Stomach (tissue), 9 donors: ENCODE measurements around the gene NXPH2. TPM values are rescaled to one million over a fixed set of nuclear protein-coding genes. Genes with fewer than 3 reads are reported as not detected.

Experiments used
- DNase-seq, 2 donors: peaks; one replicate each; pipeline versions ENCODE4 v3.0.0 to v3.0.0-alpha.2; 2013 to 2019
- H3K27ac ChIP-seq, 5 donors: fragments of 200-600 bp in 4 of 5; sonication (generic) in 4 of 5; one replicate each; pipeline ENCODE4 v1.5.1; 2013 to 2019; ENCODE audit warnings: mild to moderate bottlenecking in 1 of 5, moderate library complexity in 1 of 5
- H3K27me3 ChIP-seq, 3 donors: fragments of 200-600 bp; sonication (generic); one replicate each; pipeline ENCODE4 v1.5.1; 2017 to 2019; ENCODE audit warnings: mixed run types in 1 of 3
- H3K36me3 ChIP-seq, 4 donors: fragments of 200-600 bp; sonication (generic); 1 replicate in 3 of 4; 2 replicates in 1 of 4; pipeline ENCODE4 v1.5.1; 2016 to 2019
- H3K4me1 ChIP-seq, 4 donors: fragments of 200-600 bp; sonication (generic); one replicate each; pipeline ENCODE4 v1.5.1; 2016 to 2019
- H3K4me3 ChIP-seq, 4 donors: fragments of 200-600 bp; sonication (generic) in 3 of 4; one replicate each; pipeline ENCODE4 v1.5.1; 2016 to 2019; ENCODE audit warnings: mild to moderate bottlenecking in 1 of 4
- H3K9me3 ChIP-seq, 4 donors: fragments of 200-600 bp; sonication (generic); one replicate each; pipeline ENCODE4 v1.5.1; 2016 to 2019
- CTCF ChIP-seq, 7 experiments: fragments of 450-650 bp in 4 of 7; fragments of 200-600 bp in 3 of 7; sonication (generic) in 3 of 7; IDR thresholded peaks; one replicate each; pipeline ENCODE4 v1.5.1; 2016 to 2019; ENCODE audit warnings: antibody characterized with exemption in 7 of 7, control low read depth in 2 of 7, mild to moderate bottlenecking in 1 of 7
- EP300 ChIP-seq: sonication (generic); formaldehyde crosslinking; IDR thresholded peaks from one replicate; pipeline ENCODE4 v1.6.1; 2017; ENCODE audit warnings: antibody characterized with exemption
- POLR2A ChIP-seq, 4 donors: fragments of 450-650 bp; IDR thresholded peaks; one replicate each; pipeline ENCODE4 v1.6.1; 2016; ENCODE audit warnings: antibody characterized with exemption in 4 of 4, control low read depth in 2 of 4, mild to moderate bottlenecking in 1 of 4, moderate library complexity in 1 of 4
- POLR2AphosphoS5 ChIP-seq, 3 donors: sonication (generic); formaldehyde crosslinking; IDR thresholded peaks; one replicate each; pipeline ENCODE4 v1.6.1; 2016; ENCODE audit warnings: antibody characterized with exemption in 3 of 3
- WGBS, 5 donors: extraction: QIAGEN DNeasy Blood & Tissue Kit in 3 of 5; methylation state at CpG; one replicate each; pipeline versions ENCODE4 v1.1.5 to v1.1.7; 2013 to 2018; 5-methylcytosine and 5-hydroxymethylcytosine counted together
- intact Hi-C: fragments of 100-400 bp; cut with DNase I; formaldehyde crosslinking; loops from one replicate; pipeline ENCODE4 v1.15.1; 2023; ENCODE audit warnings: low total_unique reads
- polyA plus RNA-seq, 3 donors: library from polyadenylated mRNA; stranded (reverse); fragments of 200-250 nt; gene quantifications; one replicate each; pipeline ENCODE4 v1.2.3, GENCODE V29; 2013
- total RNA-seq, 5 donors: library from RNA; depleted of rRNA; stranded (reverse); fragments of >200 nt; gene quantifications; one replicate each; pipeline versions ENCODE4 v1.1.0 to v1.2.3, GENCODE V29; 2014 to 2016
- donor health status: healthy with polysubstance abuse.
- donor health status: Bipolar disorder and iron deficiency.
- donor health status: healthy.

NXPH2 gene
- total and polyA plus RNA-seq, 8 donors = 1.1 TPM; not detected in 7

GRCh38 chr2:138637686-138638085 lies 142.5 kb downstream of the NXPH2 start:
- no peaks in the 10 kb centered on the region for H3K36me3 ChIP-seq
- peaks cover 0 to 7% (median 6%) of the 10 kb centered on the region in 4 donors for H3K9me3 ChIP-seq
- no peaks in the 10 kb centered on the region for H3K4me1 ChIP-seq
- H3K4me3 ChIP-seq = no peak overlapping the region
- H3K27ac ChIP-seq = no peak overlapping the region
- TF ChIP-seq CTCF (IDR thresholded peaks at IDR 0.05) = no peak
- TF ChIP-seq EP300 = no peak
- no peak for TF ChIP-seq POLR2AphosphoS5 (IDR thresholded peaks at IDR 0.05)
- 69 to 81% (median 74%) methylated on average over 5 of the region's 5 CpGs for WGBS, 5 donors
- intact Hi-C loops = no loop called here
- H3K27me3 ChIP-seq = no peaks in the 10 kb centered on the region
- no peak for DNase-seq

GRCh38 chr2:138637061-138637460 lies 143.1 kb downstream of the NXPH2 start:
- intact Hi-C loops = no loop called here
- WGBS, 5 donors = 81 to 94% (median 89%) methylated on average over 4 of the region's 4 CpGs

GRCh38 chr2:138633049-138633448 lies 147.1 kb downstream of the NXPH2 start:
- H3K9me3 ChIP-seq = peaks cover 0 to 7% (median 6%) of the 10 kb centered on the region in 4 donors
- WGBS, 5 donors = 89 to 100% (median 97%) methylated on average over 1 of the region's 1 CpG
- H3K27ac ChIP-seq = no peak overlapping the region
- no peak overlapping the region for H3K4me3 ChIP-seq
- intact Hi-C loops = no loop called here
- no peaks in the 10 kb centered on the region for H3K36me3 ChIP-seq
- no peaks in the 10 kb centered on the region for H3K4me1 ChIP-seq
- H3K27me3 ChIP-seq = no peaks in the 10 kb centered on the region
- DNase-seq = no peak
- no peak for TF ChIP-seq EP300
- no peak for TF ChIP-seq CTCF (IDR thresholded peaks at IDR 0.05)
- TF ChIP-seq POLR2AphosphoS5 (IDR thresholded peaks at IDR 0.05) = no peak

More at GRCh38 chr2:138637061-138637460, 143.1 kb downstream of the NXPH2 start:
- Histone ChIP-seq H3K36me3 (no peaks in the 10 kb centered on the region), H3K4me1 (no peaks in the 10 kb centered on the region), H3K27me3 (no peaks in the 10 kb centered on the region), H3K4me3 (no peak overlapping the region), H3K9me3 (peaks cover 0 to 7% (median 6%) of the 10 kb centered on the region in 4 donors), H3K27ac (no peak overlapping the region)
- no peak for DNase-seq
- TF ChIP-seq POLR2A (IDR thresholded peaks at IDR 0.05) = no peak
- no peak for TF ChIP-seq EP300
- TF ChIP-seq POLR2AphosphoS5 (IDR thresholded peaks at IDR 0.05) = no peak
- no peak for TF ChIP-seq CTCF (IDR thresholded peaks at IDR 0.05)

GRCh38 chr2:138632066-138632620 lies 148.0 kb downstream of the NXPH2 start:
- WGBS, 5 donors = 50 to 61% (median 57%) methylated on average over 2 of the region's 2 CpGs
- TF ChIP-seq CTCF (IDR thresholded peaks at IDR 0.05) (no peak), POLR2A (IDR thresholded peaks at IDR 0.05) (no peak), POLR2AphosphoS5 (IDR thresholded peaks at IDR 0.05) (no peak), EP300 (no peak)
- DNase-seq = no peak
- Histone ChIP-seq H3K27ac (no peak overlapping the region), H3K27me3 (no peaks in the 10 kb centered on the region), H3K4me1 (no peaks in the 10 kb centered on the region), H3K36me3 (no peaks in the 10 kb centered on the region), H3K9me3 (peaks cover 0 to 7% (median 6%) of the 10 kb centered on the region in 4 donors), H3K4me3 (no peak overlapping the region)
- intact Hi-C loops = no loop called here
